PFSK-1 (cell line): ENCODE results near the gene HINFP.

ENCODE experiments used
- POLR2AphosphoS5 ChIP-seq: IDR thresholded peaks from 2 replicates; pipeline ENCODE4 v1.6.1; 2012; ENCODE audit warnings: low read depth, mild to moderate bottlenecking, control low read depth, low read length, moderate library complexity
- REST ChIP-seq, 2 experiments: IDR thresholded peaks; 2 replicates each; pipeline versions ENCODE4 v1.6.1 to v1.8.0; 2011 to 2012; ENCODE audit warnings: low read depth in 2 of 2, low read length in 2 of 2, control low read depth in 1 of 2, inconsistent platforms in 1 of 2, mild to moderate bottlenecking in 1 of 2, moderate library complexity in 1 of 2; ENCODE audit not compliant: insufficient read depth in 1 of 2
- TAF1 ChIP-seq: IDR thresholded peaks from 2 replicates; pipeline ENCODE4 v1.6.1; 2012; ENCODE audit warnings: low read length, control low read depth, borderline replicate concordance; ENCODE audit not compliant: insufficient read depth

- TF ChIP-seq TAF1: no peak
- TF ChIP-seq POLR2AphosphoS5: no peak
- TF ChIP-seq REST (IDR thresholded peaks at IDR 0.05; ENCODE audit: insufficient read depth in 1 of 2, low read depth in 2 of 2, low read length in 2 of 2): no peak
These were observed 26.4 kb downstream of the HINFP start for GRCh38 chr11:119147604-119148333.
